Activated effector memory CD4-positive, alpha-beta T cell treated with anti-CD3 and anti-CD28 coated beads, Interleukin-2, amount 50 U/mL, for 16 hours (primary cell): Measurements from ENCODE around the gene CRB2.

Experiments used
- DNase-seq: peaks from one replicate; pipeline ENCODE4 v3.0.0-alpha.2; 2020

Gene CRB2

DNA sequence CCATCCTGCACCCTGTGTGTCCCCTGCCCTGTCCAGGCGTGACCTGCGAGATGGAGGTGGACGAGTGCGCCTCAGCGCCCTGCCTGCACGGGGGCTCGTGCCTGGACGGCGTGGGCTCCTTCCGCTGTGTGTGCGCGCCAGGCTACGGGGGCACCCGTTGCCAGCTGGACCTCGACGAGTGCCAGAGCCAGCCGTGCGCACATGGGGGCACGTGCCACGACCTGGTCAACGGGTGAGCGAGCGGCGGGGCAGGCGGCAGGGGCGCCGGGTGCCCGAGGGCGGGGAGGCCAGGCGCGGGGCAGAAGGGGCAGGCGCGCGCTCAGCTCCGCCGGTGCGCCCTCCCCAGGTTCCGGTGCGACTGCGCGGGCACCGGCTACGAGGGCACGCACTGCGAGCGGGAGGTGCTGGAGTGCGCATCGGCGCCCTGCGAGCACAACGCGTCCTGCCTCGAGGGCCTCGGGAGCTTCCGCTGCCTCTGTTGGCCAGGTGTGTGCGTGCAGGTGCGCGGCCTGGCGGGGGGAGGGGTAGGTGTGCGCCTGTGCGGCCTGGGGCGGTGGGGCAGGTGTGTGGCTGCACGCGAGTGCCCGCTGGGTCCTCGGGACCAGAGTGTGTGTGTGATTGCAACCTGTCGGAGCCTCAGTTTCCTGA is 10.0 kb downstream of the CRB2 start:
- DNase-seq: no peak

DNA sequence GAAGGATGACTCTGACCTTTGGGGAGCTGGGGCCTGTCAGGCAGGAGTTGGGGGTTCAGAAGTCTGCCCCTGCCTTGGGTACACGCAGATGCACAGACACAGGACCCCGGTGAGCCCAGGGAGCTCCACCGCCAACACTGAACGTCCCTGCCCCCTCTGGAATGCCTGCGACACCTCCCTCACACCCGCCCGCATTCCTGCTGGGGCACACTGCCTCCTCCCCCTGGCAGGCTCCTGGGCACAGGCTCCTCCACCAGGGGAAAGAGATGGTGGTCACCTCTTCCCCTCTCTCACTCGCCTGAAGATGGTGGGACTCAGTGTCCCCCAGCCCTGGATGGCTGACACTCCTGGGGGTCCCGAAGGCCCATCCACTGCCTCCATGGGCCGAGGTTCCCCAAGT is 12.0 kb downstream of the CRB2 start:
- DNase-seq: no peak

DNA sequence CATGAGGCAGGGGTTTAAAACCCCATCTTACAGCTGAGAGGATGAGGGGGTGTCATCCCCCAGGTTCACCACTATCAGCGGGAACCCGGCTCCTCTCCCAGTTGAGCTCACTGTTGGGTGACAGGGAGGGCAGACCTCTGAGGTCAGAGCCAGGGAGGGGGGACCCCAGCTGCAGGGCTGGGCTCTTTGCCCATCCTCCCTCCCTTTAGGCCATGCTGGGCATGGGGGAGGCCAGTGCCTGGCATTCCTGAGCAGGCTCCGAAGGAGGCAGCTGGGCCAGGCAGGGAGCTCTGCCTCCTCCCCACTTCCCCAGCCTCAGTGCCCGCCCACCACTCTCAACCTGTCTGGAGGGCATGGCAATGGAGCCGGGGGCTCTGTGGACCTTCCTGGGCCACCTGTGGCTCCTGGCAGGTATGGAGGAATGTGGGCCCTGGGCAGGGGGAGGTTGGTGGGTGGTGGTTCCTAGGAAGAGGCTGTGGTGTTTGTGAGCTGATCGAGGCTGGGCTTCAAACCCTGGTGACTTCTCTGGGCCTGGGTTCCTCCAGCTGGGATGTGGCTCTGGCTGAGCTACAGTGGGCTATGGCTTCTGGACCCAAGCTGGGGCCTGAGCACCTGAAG is 12.6 kb downstream of the CRB2 start:
- no peak for DNase-seq

- DNase-seq: no peak
These were observed 13.3 kb downstream of the CRB2 start for GRCh38 chr9:123369296-123369695.

DNA sequence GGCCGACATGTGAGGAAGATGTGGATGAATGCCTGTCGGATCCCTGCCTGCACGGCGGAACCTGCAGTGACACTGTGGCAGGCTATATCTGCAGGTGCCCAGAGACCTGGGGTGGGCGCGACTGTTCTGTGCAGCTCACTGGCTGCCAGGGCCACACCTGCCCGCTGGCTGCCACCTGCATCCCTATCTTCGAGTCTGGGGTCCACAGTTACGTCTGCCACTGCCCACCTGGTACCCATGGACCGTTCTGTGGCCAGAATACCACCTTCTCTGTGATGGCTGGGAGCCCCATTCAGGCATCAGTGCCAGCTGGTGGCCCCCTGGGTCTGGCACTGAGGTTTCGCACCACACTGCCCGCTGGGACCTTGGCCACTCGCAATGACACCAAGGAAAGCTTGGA is 14.1 kb downstream of the CRB2 start:
- no peak for DNase-seq

GRCh38 chr9:123370526-123371227 is 14.7 kb downstream of the CRB2 start:
- DNase-seq: no peak

DNA sequence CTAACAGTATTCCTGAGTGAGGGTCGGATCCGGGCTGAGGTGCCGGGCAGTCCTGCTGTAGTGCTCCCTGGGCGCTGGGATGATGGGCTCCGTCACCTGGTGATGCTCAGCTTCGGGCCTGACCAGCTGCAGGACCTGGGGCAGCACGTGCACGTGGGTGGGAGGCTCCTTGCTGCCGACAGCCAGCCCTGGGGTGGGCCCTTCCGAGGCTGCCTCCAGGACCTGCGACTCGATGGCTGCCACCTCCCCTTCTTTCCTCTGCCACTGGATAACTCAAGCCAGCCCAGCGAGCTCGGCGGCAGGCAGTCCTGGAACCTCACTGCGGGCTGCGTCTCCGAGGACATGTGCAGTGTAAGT is 15.2 kb downstream of the CRB2 start:
- DNase-seq: no peak

DNA sequence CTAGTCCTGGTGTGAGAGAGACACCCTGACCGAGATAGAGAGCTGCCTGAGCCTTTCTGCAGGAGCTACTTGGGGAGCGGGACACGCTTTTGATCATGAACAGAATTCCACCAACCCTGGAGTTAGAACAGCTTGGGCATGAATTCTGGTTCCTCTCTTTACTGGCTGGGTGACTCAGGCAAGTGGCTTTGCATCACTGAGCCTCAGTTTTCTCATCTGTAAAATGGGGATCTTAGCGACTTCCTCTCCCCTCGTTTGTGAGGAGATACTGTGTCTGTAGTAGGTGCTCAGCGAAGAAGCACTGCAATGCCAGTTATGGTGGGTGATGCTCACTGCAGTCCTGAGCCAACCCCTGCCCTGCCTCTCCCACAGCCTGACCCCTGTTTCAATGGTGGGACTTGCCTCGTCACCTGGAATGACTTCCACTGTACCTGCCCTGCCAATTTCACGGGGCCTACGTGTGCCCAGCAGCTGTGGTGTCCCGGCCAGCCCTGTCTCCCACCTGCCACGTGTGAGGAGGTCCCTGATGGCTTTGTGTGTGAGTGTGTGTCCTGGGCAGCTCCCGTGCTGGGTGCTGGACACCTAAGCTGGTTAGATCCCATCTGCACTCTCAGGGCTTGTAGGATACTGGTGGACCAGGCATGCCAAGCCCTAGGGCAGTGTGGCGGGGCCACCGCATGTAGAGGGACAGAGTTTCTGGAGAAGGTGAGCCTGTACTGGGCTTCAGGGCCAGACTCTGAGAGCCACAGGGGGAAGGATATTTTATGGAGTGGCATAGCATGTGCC is 16.0 kb downstream of the CRB2 start:
- no peak for DNase-seq

- no peak for DNase-seq
These were observed 16.9 kb downstream of the CRB2 start for GRCh38 chr9:123372766-123373446.

DNA sequence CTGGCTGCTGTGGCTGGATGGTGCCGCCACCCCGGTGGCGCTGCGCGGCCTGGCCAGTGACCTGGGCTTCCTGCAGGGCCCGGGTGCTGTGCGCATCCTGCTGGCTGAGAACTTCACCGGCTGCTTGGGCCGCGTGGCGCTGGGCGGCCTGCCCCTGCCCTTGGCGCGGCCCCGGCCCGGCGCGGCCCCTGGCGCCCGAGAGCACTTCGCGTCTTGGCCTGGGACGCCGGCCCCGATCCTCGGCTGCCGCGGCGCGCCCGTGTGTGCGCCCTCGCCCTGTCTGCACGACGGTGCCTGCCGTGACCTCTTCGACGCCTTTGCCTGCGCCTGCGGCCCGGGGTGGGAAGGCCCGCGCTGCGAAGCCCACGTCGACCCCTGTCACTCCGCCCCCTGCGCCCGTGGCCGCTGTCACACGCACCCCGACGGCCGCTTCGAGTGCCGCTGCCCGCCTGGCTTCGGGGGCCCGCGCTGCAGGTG is 17.5 kb downstream of the CRB2 start:
- no peak for DNase-seq

- DNase-seq: no peak
These were observed 17.9 kb downstream of the CRB2 start for GRCh38 chr9:123373946-123374345.

- DNase-seq: no peak
These were observed 19.6 kb downstream of the CRB2 start for GRCh38 chr9:123375469-123376132.

GRCh38 chr9:123376218-123377071 is 20.4 kb downstream of the CRB2 start:
- no peak for DNase-seq

DNA sequence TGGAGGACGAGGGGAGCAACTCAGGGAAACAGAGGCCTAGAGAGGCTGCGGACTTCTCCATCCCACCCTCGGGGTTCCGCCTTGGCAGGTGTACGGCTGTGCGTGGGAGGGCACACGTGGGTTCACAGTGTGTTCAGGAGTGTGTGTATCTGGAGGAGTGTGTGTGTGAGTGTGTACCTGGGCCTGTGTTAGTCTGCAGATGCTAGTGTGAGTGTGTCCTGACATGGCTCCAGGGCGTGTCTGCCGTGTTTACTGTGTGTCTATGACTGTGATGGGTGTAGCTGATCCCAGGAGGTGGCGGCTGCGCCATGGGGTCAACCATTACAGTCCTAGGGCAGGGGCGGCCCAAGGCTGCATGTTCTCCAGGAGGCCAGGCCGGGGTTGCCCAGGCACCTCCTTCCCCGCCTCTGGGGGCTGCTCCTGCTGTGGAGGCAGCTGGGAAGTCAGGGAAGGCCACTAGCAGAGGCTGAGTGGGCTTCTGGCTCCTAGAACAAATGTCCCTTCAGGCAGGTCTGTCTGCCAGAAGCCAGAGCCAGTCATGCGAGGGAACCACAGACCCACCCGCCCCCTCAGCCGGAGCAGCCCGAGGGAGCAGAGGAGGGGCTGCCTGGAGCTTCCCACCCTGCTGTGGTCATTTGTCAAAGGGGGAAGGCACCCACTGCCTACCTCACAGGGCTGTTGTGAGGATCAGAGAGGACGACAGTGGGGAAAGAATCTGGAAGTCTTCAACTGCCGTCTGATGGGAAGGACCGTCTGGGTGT is 21.4 kb downstream of the CRB2 start:
- DNase-seq: no peak

- no peak for DNase-seq
These were observed 22.0 kb downstream of the CRB2 start for GRCh38 chr9:123378025-123378424.

- no peak for DNase-seq
These were observed 23.1 kb downstream of the CRB2 start for GRCh38 chr9:123378956-123379660.

DNA sequence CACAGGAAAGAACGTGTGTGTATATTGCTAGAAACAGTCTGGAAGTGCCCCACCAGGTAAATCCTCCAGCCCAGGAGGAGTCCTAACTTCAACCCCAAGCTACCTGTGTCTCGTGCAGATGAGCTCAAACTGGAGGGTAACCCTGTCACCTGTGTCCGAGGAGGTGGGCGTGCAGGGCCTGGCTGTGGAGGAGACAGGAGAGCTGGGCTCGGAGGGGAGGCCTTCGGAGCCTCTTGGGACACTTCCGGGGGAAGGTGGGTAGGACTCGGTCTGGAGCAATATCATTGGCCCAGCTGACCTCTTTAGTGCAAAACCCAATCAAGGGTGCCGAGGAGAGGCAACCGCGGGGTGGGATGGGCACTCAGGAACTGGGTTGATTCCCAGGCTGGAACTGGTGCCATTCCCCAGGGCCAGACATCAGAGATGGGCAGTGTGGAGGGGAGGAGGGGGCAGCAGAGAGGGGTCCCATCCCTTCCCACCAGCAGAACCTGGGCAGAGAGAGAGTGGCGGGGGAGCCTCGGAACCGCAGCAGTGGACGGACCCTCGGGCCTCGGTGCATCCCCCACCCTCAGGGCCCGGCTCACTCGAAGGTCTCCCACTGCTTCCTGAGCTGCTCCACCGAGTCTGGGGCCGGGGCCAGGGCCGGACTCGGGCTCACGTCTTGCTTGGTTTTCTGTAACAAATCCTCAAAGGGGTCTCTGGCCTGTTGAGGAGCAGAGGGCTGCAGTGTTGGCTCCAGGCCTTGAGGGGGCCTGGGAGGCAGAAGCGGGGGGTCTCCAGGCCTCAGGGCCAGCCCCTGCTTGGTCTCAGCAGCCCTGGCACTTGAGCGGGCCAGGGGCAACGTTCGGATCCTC is 25.1 kb downstream of the CRB2 start:
- no peak for DNase-seq

DNA sequence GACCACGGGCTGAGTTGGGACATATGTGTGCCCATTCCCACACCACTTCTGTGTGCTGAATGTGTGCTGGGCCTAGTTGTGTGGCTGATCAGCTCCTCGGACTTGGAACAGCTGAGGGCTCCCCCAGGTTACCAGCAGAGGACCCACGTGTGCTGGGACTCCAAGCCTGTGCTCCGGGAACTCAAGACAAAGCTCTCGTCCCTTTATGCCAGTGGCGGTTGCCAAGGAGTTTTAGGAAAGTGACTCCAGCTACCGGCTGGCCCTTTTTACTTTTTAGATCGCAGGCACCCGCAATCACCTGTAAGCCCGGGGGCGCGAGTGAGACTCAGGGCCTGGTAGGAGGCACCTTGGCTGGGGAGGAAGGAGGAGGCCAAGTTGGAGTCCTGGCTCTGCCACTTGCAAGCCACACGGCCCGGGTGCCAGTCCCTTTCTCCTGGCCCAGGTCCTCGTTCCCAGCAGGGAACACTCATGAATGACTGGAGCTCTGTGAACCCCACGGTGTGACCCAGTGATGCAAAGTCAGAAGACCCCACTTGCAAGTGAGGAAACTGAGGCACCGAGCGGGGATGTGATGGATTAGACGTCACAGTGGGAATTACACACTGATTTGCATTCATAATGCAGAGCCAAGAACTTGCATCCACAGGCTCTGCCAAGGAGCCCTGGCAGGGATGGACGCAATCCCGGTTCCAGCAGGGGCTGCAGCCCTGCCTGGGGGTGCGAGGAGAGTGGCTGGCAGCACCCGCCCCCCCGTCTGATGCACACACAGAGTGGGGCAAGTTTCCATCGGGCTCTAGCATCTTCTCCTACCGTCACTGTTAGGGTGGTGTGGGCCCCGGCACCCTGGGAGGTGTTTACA is 26.9 kb downstream of the CRB2 start:
- no peak for DNase-seq
